ENCODE results near the gene IFNL3. TPM values are rescaled to one million over a fixed set of nuclear protein-coding genes. Genes with fewer than 3 reads are reported as not detected.

The IFNL3 gene
- total and polyA plus RNA-seq, 2 experiments from 2014 or later, result not detected

GRCh38 chr19:39252458-39252857 lies 7.7 kb upstream of the IFNL3 start:
- DNase-seq, result no peak
- Histone ChIP-seq H4K20me1 (ENCODE audit: insufficient read depth) (no peaks in the 10 kb centered on the region), H3K9ac (no peak overlapping the region), H3K9me3 (ENCODE audit: low read depth) (no peaks in the 10 kb centered on the region), H3K4me2 (ENCODE audit: unreplicated experiment) (no peak overlapping the region), H3K27ac (no peak overlapping the region), H3F3A (ENCODE audit: insufficient read depth) (no peaks in the 10 kb centered on the region), H3K4me3 (no peak overlapping the region), H3K27me3 (replicated peaks; ENCODE audit: insufficient read depth) (peaks cover 66% of the 10 kb centered on the region), H3K4me1 (ENCODE audit: insufficient read depth) (no peaks in the 10 kb centered on the region), H3K9me2 (ENCODE audit: insufficient read depth) (no peaks in the 10 kb centered on the region), H3K79me2 (ENCODE audit: insufficient read depth) (no peaks in the 10 kb centered on the region), H3K36me3 (ENCODE audit: low read depth) (no peaks in the 10 kb centered on the region), H2AFZ (no peak overlapping the region)
- TF ChIP-seq EZH2phosphoT487 (IDR thresholded peaks at IDR 0.05; ENCODE audit: insufficient read depth, low read depth) (no peak), EZH2 (IDR thresholded peaks at IDR 0.05; ENCODE audit: insufficient read depth, poor library complexity, severe bottlenecking) (no peak)
- 36 to 38% methylated on average over 3 of the region's 3 CpGs for WGBS, 2 experiments (ENCODE audit: low coverage in 1 of 2, low lambda C conversion rate in 2 of 2, missing lambda C conversion rate in 2 of 2)
- in situ Hi-C loops (cut with MboI), result no loop called here

- 68 to 69% methylated on average over 3 of the region's 3 CpGs for WGBS, 2 experiments (ENCODE audit: low coverage in 1 of 2, low lambda C conversion rate in 2 of 2, missing lambda C conversion rate in 2 of 2)
- TF ChIP-seq EZH2phosphoT487 (IDR thresholded peaks at IDR 0.05; ENCODE audit: insufficient read depth, low read depth) (no peak), EZH2 (IDR thresholded peaks at IDR 0.05; ENCODE audit: insufficient read depth, poor library complexity, severe bottlenecking) (no peak)
- in situ Hi-C loops (cut with MboI), result no loop called here
- Histone ChIP-seq H3K27ac (no peak overlapping the region), H3K4me3 (no peak overlapping the region), H3K9ac (no peak overlapping the region), H4K20me1 (ENCODE audit: insufficient read depth) (no peaks in the 10 kb centered on the region), H2AFZ (no peak overlapping the region), H3K9me2 (ENCODE audit: insufficient read depth) (no peaks in the 10 kb centered on the region), H3K4me2 (ENCODE audit: unreplicated experiment) (no peak overlapping the region), H3K27me3 (replicated peaks; ENCODE audit: insufficient read depth) (peaks cover 68% of the 10 kb centered on the region), H3K36me3 (ENCODE audit: low read depth) (no peaks in the 10 kb centered on the region), H3K9me3 (ENCODE audit: low read depth) (no peaks in the 10 kb centered on the region), H3K79me2 (ENCODE audit: insufficient read depth) (no peaks in the 10 kb centered on the region), H3K4me1 (ENCODE audit: insufficient read depth) (no peaks in the 10 kb centered on the region), H3F3A (ENCODE audit: insufficient read depth) (no peaks in the 10 kb centered on the region)
- no peak for DNase-seq
Observed at GRCh38 chr19:39251846-39252245, 7.0 kb upstream of the IFNL3 start.

GRCh38 chr19:39251081-39251480 lies 6.3 kb upstream of the IFNL3 start:
- DNase-seq, result no peak
- in situ Hi-C loops (cut with MboI), result no loop called here
- Histone ChIP-seq H4K20me1 (ENCODE audit: insufficient read depth) (no peaks in the 10 kb centered on the region), H3F3A (ENCODE audit: insufficient read depth) (no peaks in the 10 kb centered on the region), H3K79me2 (ENCODE audit: insufficient read depth) (no peaks in the 10 kb centered on the region), H3K27ac (no peak overlapping the region), H3K9me3 (ENCODE audit: low read depth) (no peaks in the 10 kb centered on the region), H2AFZ (no peak overlapping the region), H3K9me2 (ENCODE audit: insufficient read depth) (no peaks in the 10 kb centered on the region), H3K36me3 (ENCODE audit: low read depth) (no peaks in the 10 kb centered on the region), H3K27me3 (replicated peaks; ENCODE audit: insufficient read depth) (peaks cover 60% of the 10 kb centered on the region), H3K4me2 (ENCODE audit: unreplicated experiment) (no peak overlapping the region), H3K4me1 (ENCODE audit: insufficient read depth) (no peaks in the 10 kb centered on the region), H3K4me3 (no peak overlapping the region), H3K9ac (no peak overlapping the region)
- TF ChIP-seq EZH2phosphoT487 (IDR thresholded peaks at IDR 0.05; ENCODE audit: insufficient read depth, low read depth) (no peak), EZH2 (IDR thresholded peaks at IDR 0.05; ENCODE audit: insufficient read depth, poor library complexity, severe bottlenecking) (no peak)
- WGBS, 2 experiments (ENCODE audit: low coverage in 1 of 2, low lambda C conversion rate in 2 of 2, missing lambda C conversion rate in 2 of 2), result 52 to 64% methylated on average over 5 of the region's 5 CpGs

- no peak within 1 kb of the TSS for H3K9ac ChIP-seq
- in situ Hi-C loops (cut with MboI), result no loop called here
- no peak within 1 kb of the TSS for H3K27ac ChIP-seq
- TF ChIP-seq EZH2 (IDR thresholded peaks at IDR 0.05; ENCODE audit: insufficient read depth, poor library complexity, severe bottlenecking) (no peak), EZH2phosphoT487 (IDR thresholded peaks at IDR 0.05; ENCODE audit: insufficient read depth, low read depth) (no peak)
- peak within 1 kb of the TSS; percentile 66; the same call in 1 of the 2 replicates for H2AFZ ChIP-seq
- H4K20me1 ChIP-seq (ENCODE audit: insufficient read depth), result no peaks in the 10 kb centered on the region
- no peak for DNase-seq
- no peaks in the 10 kb centered on the region for H3K9me3 ChIP-seq (ENCODE audit: low read depth)
- no peak within 1 kb of the TSS for H3K4me3 ChIP-seq
- H3K4me1 ChIP-seq (ENCODE audit: insufficient read depth), result no peaks in the 10 kb centered on the region
- H3F3A ChIP-seq (ENCODE audit: insufficient read depth), result no peaks in the 10 kb centered on the region
- no peaks in the 10 kb centered on the region for H3K36me3 ChIP-seq (ENCODE audit: low read depth)
- peaks cover 52% of the 10 kb centered on the region for H3K27me3 ChIP-seq (replicated peaks; ENCODE audit: insufficient read depth)
- H3K9me2 ChIP-seq (ENCODE audit: insufficient read depth), result no peaks in the 10 kb centered on the region
- WGBS, 2 experiments (ENCODE audit: low coverage in 1 of 2, low lambda C conversion rate in 2 of 2, missing lambda C conversion rate in 2 of 2), result 56 to 66% methylated on average over 13 of the region's 13 CpGs
- H3K79me2 ChIP-seq (ENCODE audit: insufficient read depth), result no peaks in the 10 kb centered on the region
- no peak within 1 kb of the TSS for H3K4me2 ChIP-seq (ENCODE audit: unreplicated experiment)
Observed at GRCh38 chr19:39248806-39249205, 4.0 kb upstream of the IFNL3 start, which contains the start of gene IFNL4. Gene IFNL4, minus strand, starts transcription at chr19:39248856.

All from GM23248 (cell line).